HCT116 (cell line): Measurements from ENCODE around the gene GTF3C2. TPM values are rescaled to one million over a fixed set of nuclear protein-coding genes. Genes with fewer than 3 reads are reported as not detected.

Experiments used
- ATAC-seq: fragments of 200-7000 bp; cut with Tn5 transposase; 2 replicates; pipeline ENCODE4 v1.9.1; 2020; ENCODE audit warnings: mild to moderate bottlenecking, moderate library complexity
- BruUV-seq: library from RNA; stranded (reverse); fragments of 400-500 nt; replicated peaks from 2 replicates; lab custom pipeline; 2021; lab: Mats Ljungman, UMichigan
- CTCF ChIA-PET: fragments of 300-600 bp; sonication (Branson Sonifier 250); formaldehyde crosslinking; loops from one replicate; lab custom pipeline; 2021; ENCODE audit warnings: antibody characterized with exemption; lab: Charles Lee
- POLR2A ChIA-PET: fragments of 300-600, 350-600 bp; sonication (Branson Sonifier 250); formaldehyde crosslinking; loops from one replicate; lab custom pipeline; 2021; ENCODE audit warnings: antibody characterized with exemption; lab: Charles Lee
- RAD21 ChIA-PET, 2 experiments: fragments of 300-600 bp; sonication (Branson Sonifier 250); formaldehyde crosslinking; loops; one replicate each; lab custom pipeline; 2023; ENCODE audit warnings: low total read pairs in 2 of 2; ENCODE audit not compliant: uncharacterized antibody in 2 of 2, unreplicated experiment in 2 of 2, low non-redundant PET in 1 of 2; lab: Charles Lee
- DNase-seq: peaks from one replicate; pipeline ENCODE4 v3.0.0-alpha.2; 2010; ENCODE audit warnings: low read depth, low spot score
- H2AFZ ChIP-seq: fragments of 200-600 bp; shearing (Covaris generic), sonication (generic); 2 replicates; pipeline ENCODE4 v1.6.1; 2017; ENCODE audit warnings: low read depth, mixed run types, mixed read lengths, antibody characterized with exemption, low read length; ENCODE audit not compliant: poor library complexity, severe bottlenecking
- H3K27ac ChIP-seq: 2 replicates; pipeline ENCODE4 v1.5.1; 2012; ENCODE audit warnings: low read depth, low read length
- H3K27me3 ChIP-seq: fragments of 200-600 bp; sonication (generic); 2 replicates; pipeline ENCODE4 v1.6.1; 2016; ENCODE audit warnings: mixed run types, low read length, mixed read lengths; ENCODE audit not compliant: insufficient read depth
- H3K36me3 ChIP-seq, 2 experiments: fragments of 200-500 bp in 1 of 2; fragments of 200-600 bp in 1 of 2; sonication (Bioruptor generic) in 1 of 2; sonication (generic) in 1 of 2; 2 replicates each; pipeline versions ENCODE4 v1.5.1 to v1.6.1; 2014 to 2016; ENCODE audit warnings: low read length in 2 of 2, inconsistent platforms in 1 of 2, mixed read lengths in 1 of 2, mixed run types in 1 of 2; ENCODE audit not compliant: insufficient read depth in 2 of 2, control insufficient read depth in 1 of 2
- H3K4me1 ChIP-seq, 2 experiments: fragments of 200-600 bp in 1 of 2; sonication (generic) in 1 of 2; 2 replicates each; pipeline versions ENCODE4 v1.5.1 to v1.6.1; 2012 to 2017; ENCODE audit warnings: low read length in 2 of 2, inconsistent platforms in 1 of 2, mild to moderate bottlenecking in 1 of 2, mixed read lengths in 1 of 2, mixed run types in 1 of 2, moderate library complexity in 1 of 2; ENCODE audit not compliant: insufficient read depth in 2 of 2, control insufficient read depth in 1 of 2
- H3K4me2 ChIP-seq: fragments of 200-600 bp; sonication (generic); 2 replicates; pipeline ENCODE4 v1.6.1; 2017; ENCODE audit warnings: mixed run types, low read length, mixed read lengths
- H3K4me3 ChIP-seq, 2 experiments: fragments of 200-600 bp in 1 of 2; sonication (generic) in 1 of 2; replicated peaks in 1 of 2; 2 replicates each; pipeline ENCODE4 v1.5.1; 2011 to 2016; ENCODE audit warnings: low read length in 2 of 2, control low read depth in 1 of 2, low read depth in 1 of 2, mild to moderate bottlenecking in 1 of 2, mixed read lengths in 1 of 2, mixed run types in 1 of 2
- H3K79me2 ChIP-seq: fragments of 200-600 bp; sonication (generic); 2 replicates; pipeline ENCODE4 v1.6.1; 2017; ENCODE audit warnings: mild to moderate bottlenecking, mixed run types, low read length, moderate library complexity, mixed read lengths; ENCODE audit not compliant: insufficient read depth
- H3K9ac ChIP-seq: fragments of 200-600 bp; sonication (generic); 2 replicates; pipeline ENCODE4 v1.6.1; 2016; ENCODE audit warnings: low read length, mixed read lengths
- H3K9me2 ChIP-seq: fragments of 200-600 bp; sonication (generic), shearing (Covaris generic); 2 replicates; pipeline ENCODE4 v1.6.1; 2017; ENCODE audit warnings: mixed run types, mild to moderate bottlenecking, moderate library complexity; ENCODE audit not compliant: insufficient read depth
- H3K9me3 ChIP-seq, 2 experiments: fragments of 200-500 bp in 1 of 2; fragments of 200-600 bp in 1 of 2; sonication (Bioruptor generic) in 1 of 2; sonication (generic) in 1 of 2; 2 replicates each; pipeline ENCODE4 v1.6.1; 2014 to 2017; ENCODE audit warnings: low read length in 2 of 2, mixed read lengths in 2 of 2, inconsistent platforms in 1 of 2, low read depth in 1 of 2, mild to moderate bottlenecking in 1 of 2, mixed run types in 1 of 2, moderate library complexity in 1 of 2; ENCODE audit not compliant: control insufficient read depth in 1 of 2, insufficient read depth in 1 of 2
- H4K20me1 ChIP-seq: fragments of 200-600 bp; sonication (generic), shearing (Covaris generic); 2 replicates; pipeline ENCODE4 v1.6.1; 2017; ENCODE audit warnings: mixed run types, mild to moderate bottlenecking, moderate library complexity; ENCODE audit not compliant: insufficient read depth
- CTCF ChIP-seq, 3 experiments: fragments of 200-600 bp in 1 of 3; sonication (generic) in 1 of 3; IDR thresholded peaks in 2 of 3; conservative IDR thresholded peaks in 1 of 3; 2 replicates each; pipeline ENCODE4 v1.5.1; 2012 to 2017; ENCODE audit warnings: low read depth in 2 of 3, low read length in 2 of 3, antibody characterized with exemption in 1 of 3, borderline replicate concordance in 1 of 3, control low read depth in 1 of 3, mild to moderate bottlenecking in 1 of 3, mixed read lengths in 1 of 3, mixed run types in 1 of 3, moderate library complexity in 1 of 3; ENCODE audit not compliant: insufficient read depth in 1 of 3
- EZH2 ChIP-seq: fragments of 200-600 bp; sonication (generic); IDR thresholded peaks from 2 replicates; pipeline ENCODE4 v1.6.1; 2017; ENCODE audit warnings: antibody characterized with exemption, mixed run types
- FOSL1 ChIP-seq: IDR thresholded peaks from 2 replicates; pipeline ENCODE4 v1.6.1; 2012; ENCODE audit warnings: low read depth
- JUND ChIP-seq: IDR thresholded peaks from 2 replicates; pipeline ENCODE4 v1.6.1; 2012
- POLR2A ChIP-seq: IDR thresholded peaks from 2 replicates; pipeline ENCODE4 v1.7.0; 2011; ENCODE audit warnings: borderline replicate concordance; ENCODE audit not compliant: insufficient read depth, insufficient read length; ENCODE audit errors: extremely low read depth
- POLR2AphosphoS5 ChIP-seq: IDR thresholded peaks from 2 replicates; pipeline ENCODE4 v1.6.1; 2011; ENCODE audit warnings: mild to moderate bottlenecking, low read depth, low read length, moderate library complexity
- RAD21 ChIP-seq: IDR thresholded peaks from 2 replicates; pipeline ENCODE4 v1.6.1; 2012; ENCODE audit warnings: low read depth, mild to moderate bottlenecking
- YY1 ChIP-seq: IDR thresholded peaks from 2 replicates; pipeline ENCODE4 v1.6.1; 2011; ENCODE audit warnings: low read length, low read depth, moderate library complexity, mild to moderate bottlenecking; ENCODE audit not compliant: insufficient replicate concordance; ENCODE audit errors: extremely low read depth
- ZFX ChIP-seq: fragments of 450-650 bp; IDR thresholded peaks from 2 replicates; pipeline ENCODE4 v1.6.1; 2017
- intact Hi-C: fragments of 100-400 bp; cut with micrococcal nuclease; formaldehyde crosslinking; loops from 2 replicates; pipeline ENCODE4 v1.10.0; 2022
- total RNA-seq: library from RNA; stranded (reverse); gene quantifications from one replicate; pipeline ENCODE4 v1.2.1, GENCODE V29; 2021; ENCODE audit not compliant: unreplicated experiment

The GTF3C2 gene
- total RNA-seq, 1 experiment from 2014 or later = 88.2 TPM

GRCh38 chr2:27291865-27292264 lies 64.7 kb downstream of the GTF3C2 start:
- ATAC-seq = peak; percentile 67; the same call in 1 of the 2 replicates
- no peak overlapping the region for H3K4me2 ChIP-seq
- BruUV-seq = no TSS peak
- no peak overlapping the region for H3K4me3 ChIP-seq
- no peak overlapping the region for H3K27ac ChIP-seq
- ChIA-PET POLR2A (interaction anchor here (0.9 to 1.9 kb wide), 4 partner anchors 11 to 209 kb away, joined by 4 to 10 read pairs (median 6); partner anchors contain the start of gene SLC30A3), RAD21 (interaction anchor here in 1 of 2 experiments (1.3 kb wide), 1 partner anchor 330 kb away, joined by 3 read pairs; no protein-coding TSS in a partner anchor), CTCF (interaction anchor here (0.9 to 3.9 kb wide), 10 partner anchors 11 to 446 kb away, joined by 3 to 50 read pairs (median 4); partner anchors contain the start of genes KHK, SLC30A3 and TRIM54)
- no peaks in the 10 kb centered on the region for H3K79me2 ChIP-seq
- no peaks in the 10 kb centered on the region for H3K36me3 ChIP-seq
- H3K4me1 ChIP-seq = peaks cover 21 to 23% of the 10 kb centered on the region in 2 experiments
- H3K9ac ChIP-seq = no peak overlapping the region
- H3K9me3 ChIP-seq = no peaks in the 10 kb centered on the region
- intact Hi-C loops = no loop called here
- no peak for DNase-seq
- no peak overlapping the region for H2AFZ ChIP-seq
- TF ChIP-seq ZFX (no peak), CTCF (IDR thresholded peaks at IDR 0.05 in 2 of 3, conservative IDR thresholded peaks at IDR 0.05 in 1 of 3; ENCODE audit: borderline replicate concordance in 1 of 3, insufficient read depth in 1 of 3, low read depth in 2 of 3, low read length in 2 of 3) (peak; percentile 17 to 37 (median 25); a peak in 4 of 6 replicates), RAD21 (peak; percentile 56), FOSL1 (no peak), EZH2 (no peak), JUND (no peak), POLR2AphosphoS5 (no peak), POLR2A (no peak), YY1 (no peak)
- H3K27me3 ChIP-seq = no peaks in the 10 kb centered on the region
- H4K20me1 ChIP-seq = no peaks in the 10 kb centered on the region
- no peaks in the 10 kb centered on the region for H3K9me2 ChIP-seq
